D341Med (cell line): ENCODE data around the gene RAB31.
A peak's percentile ranks its signal among the peaks of the same experiment; 100 is the strongest.
"Not testable (repeated sequence)": the region's sequence is repeated elsewhere in the genome, so short reads cannot be mapped to it uniquely, and the experiment has no call there.

Experiments used
- DNase-seq: peaks from one replicate; pipeline ENCODE4 v3.0.0; 2012; ENCODE audit warnings: low spot score

Gene RAB31

DNA sequence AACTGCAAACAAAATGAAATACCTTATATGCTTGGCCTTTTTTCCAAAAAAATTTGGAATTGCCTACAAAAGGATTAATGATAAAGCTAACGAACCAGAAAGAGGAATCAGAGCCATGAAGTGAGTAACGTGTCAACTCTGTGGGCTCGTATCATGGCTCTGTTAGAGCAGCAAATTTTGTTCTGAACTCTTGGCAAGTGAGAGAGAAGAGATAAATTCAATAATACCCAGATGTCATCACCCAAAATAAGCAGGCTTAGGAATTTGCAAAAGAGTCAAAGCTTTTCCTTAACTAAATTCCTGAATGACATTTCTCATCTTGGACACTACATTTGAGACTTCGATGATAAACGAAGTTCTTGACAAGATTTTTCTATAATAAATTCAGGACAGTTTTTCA, 182.1 kb downstream of the RAB31 start:
- DNase-seq = no peak

DNA sequence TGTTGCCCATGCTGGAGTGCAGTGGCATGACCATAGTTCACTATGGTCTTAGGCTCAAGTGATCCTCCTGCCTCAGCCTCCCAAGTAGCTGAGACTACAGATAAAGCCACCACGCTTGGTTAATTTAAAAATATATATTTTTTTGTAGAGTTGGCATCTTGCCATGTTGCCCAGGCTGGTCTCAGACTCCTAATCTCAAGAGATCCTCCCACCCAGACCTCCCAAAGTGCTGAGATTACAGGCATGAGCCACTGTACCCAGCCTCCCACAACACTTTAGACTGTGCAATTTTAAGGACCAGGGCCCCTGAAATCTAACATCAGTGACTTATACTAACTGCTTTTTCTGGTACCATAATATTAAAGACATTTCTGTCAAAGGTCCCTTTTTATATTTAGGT, 182.9 kb downstream of the RAB31 start:
- DNase-seq = no peak

- not testable (repeated sequence) for DNase-seq
Measured at GRCh38 chr18:9891515-9891914, 183.4 kb downstream of the RAB31 start.

GRCh38 chr18:9894454-9895068, 186.5 kb downstream of the RAB31 start:
- no peak for DNase-seq

DNA sequence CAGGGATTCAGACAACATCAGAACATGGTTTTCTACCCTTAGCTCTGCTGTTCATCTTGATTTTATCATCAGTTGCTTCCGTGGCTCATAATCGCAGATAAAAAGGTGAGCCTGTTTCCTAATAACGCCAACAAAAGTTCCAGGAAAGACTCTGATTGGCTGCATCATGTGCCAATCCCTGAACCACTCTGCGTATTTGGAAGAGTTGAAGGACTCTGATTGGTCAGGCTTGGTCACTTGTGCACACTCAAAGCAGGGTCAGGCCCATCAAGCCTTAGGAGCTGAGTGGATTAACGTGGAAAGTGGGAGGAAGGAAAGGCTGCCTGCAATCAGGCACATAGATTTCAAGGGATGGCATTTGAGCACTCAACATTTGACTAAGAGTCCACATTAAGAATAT, 189.0 kb downstream of the RAB31 start:
- DNase-seq = no peak

- not testable (repeated sequence) for DNase-seq
Measured at GRCh38 chr18:9897787-9898291, 189.7 kb downstream of the RAB31 start.

DNA sequence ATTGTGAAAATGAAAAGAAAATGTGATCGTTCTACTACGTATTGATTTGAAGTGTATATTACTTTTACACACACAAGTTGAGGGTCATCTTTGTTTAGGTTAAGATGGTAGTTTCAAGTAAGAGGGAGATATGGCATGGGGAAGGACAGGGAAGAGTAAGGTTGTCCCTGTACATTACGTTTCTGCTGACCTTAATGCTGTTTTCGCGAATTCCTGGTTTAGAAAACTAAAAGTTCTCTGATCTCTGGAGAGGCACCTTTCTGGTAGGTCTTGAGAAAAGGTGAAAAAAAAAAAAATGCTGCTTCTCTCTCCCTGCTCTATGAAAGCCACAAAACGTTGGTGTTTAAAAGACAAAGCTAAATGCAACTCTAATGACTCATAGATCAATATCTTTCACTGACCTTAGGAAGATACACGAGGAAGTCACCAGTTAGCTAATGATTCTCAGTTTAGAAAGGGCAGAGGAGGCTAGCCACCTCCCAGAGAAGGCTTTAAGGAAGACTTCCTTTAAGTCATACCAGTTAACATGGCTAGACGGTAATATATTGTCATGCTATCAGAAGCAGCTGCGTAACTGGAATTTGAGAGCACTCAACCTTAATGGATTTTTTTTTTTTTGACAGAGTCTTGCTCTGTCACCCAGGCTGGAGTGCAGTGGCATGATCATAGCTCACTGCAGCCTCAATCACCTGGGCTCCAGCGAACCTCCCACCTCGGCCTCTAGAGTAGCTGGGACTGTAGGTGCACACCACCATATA, 190.9 kb downstream of the RAB31 start:
- no peak for DNase-seq

GRCh38 chr18:9899550-9899930, 191.4 kb downstream of the RAB31 start:
- DNase-seq = not testable (repeated sequence)

GRCh38 chr18:9900699-9901098, 192.6 kb downstream of the RAB31 start:
- DNase-seq = no peak

DNA sequence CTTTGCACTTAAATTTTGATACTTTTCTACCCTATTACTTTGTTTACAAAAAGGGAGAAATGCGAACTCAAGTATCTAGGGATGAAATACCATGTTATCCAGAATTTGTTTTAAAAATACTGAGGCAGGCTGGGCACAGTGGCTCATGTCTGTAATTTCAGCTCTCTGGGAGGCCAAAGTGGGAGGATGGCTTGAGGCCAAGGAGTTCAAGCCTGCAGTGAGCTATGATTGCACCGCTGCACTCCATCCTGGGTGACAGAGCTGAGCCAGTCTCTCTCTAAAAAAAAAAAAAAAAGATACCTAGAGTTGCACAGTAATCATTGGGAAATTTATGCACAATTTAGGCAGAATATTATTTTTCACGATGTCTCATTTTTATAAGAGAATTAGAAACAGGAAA, 193.3 kb downstream of the RAB31 start:
- no peak for DNase-seq

DNA sequence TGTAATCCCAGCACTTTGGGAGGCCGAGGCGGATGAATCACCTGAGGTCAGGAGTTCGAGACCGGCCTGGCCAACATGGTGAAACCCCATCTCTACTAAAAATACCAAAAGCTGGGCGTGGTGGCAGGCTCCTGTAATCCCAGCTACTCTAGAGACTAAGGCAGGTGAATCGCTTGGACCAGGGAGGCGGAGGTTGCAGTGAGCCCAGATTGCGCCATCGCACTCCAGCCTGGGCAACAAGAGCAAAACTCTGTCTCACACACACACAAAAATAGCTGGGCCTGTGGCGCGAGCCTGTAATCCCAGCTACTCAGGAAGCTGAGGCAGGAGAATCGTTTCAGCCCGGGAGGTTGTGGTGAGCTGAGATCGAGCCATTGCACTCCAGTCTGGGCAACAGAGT, 194.2 kb downstream of the RAB31 start:
- not testable (repeated sequence) for DNase-seq

DNA sequence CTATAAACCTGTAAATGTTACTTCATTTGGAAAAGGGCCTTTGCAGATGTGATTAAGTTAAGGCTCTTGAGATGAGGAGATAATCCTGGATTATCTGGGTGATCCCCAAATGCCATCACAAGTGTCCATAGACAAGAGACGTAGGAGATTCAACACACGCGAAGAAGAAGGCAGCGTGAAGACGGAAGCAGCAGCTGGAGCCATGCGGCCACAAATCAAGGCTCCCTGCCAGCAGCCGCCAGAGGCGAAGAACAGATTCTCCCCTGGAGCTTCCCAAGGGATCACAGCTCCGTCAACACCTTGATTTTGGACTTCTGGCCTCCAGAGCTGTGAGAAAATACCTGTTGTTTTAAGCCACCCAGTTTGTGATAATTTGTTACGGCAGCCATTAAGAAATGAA, 194.7 kb downstream of the RAB31 start:
- DNase-seq = peak; percentile 87

GRCh38 chr18:9905401-9905922, 197.4 kb downstream of the RAB31 start:
- DNase-seq = no peak

DNA sequence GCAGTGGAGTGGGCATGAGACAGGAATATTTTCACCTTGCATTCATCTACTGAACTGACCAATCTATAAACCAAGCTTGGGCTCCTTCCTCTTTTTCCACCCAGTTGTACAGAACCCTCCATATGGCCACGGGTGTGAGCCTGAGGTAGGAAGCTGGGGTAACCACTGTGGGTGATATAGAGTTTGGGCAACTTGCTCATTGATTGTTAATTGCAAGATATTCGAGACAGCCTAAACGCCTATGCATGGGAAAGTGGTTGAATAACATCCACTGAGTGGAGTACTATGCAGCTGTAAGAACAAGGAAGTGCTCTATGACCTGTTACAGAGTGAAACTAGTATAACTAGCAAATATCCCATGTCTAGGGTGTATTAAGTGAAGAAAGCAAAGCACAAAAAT, 198.4 kb downstream of the RAB31 start:
- DNase-seq = no peak

- DNase-seq = no peak
Measured at GRCh38 chr18:9907867-9908266, 199.8 kb downstream of the RAB31 start.

DNA sequence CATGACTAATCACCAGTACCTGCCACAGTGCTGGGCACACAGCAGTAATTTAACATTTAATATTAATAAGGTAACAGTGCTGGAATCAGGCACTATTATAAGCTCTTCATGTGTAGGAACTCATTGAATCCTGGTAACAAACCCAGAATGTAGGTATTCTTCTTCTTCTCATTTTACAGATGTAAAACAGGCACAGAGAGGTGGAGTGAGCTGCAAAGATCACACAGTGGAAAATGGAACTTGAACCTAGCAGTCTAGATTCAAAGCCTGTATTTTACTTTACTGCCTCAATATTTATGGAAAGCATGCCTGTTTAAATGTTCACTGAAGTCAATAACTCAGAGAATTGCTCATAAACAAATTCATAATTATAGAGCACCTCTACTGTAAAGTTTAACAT, 202.0 kb downstream of the RAB31 start:
- no peak for DNase-seq

GRCh38 chr18:9910661-9911060, 202.6 kb downstream of the RAB31 start:
- DNase-seq = no peak

GRCh38 chr18:9911226-9911625, 203.1 kb downstream of the RAB31 start:
- no peak for DNase-seq
